HepG2 (cell line): ENCODE data around the gene SEMA4A. TPM values are rescaled to one million over a fixed set of nuclear protein-coding genes. Genes with fewer than 3 reads are reported as not detected.
A peak's percentile ranks its signal among the peaks of the same experiment; 100 is the strongest.

Experiments
- ATAC-seq: fragments of 200-7000 bp; cut with Tn5 transposase; 3 replicates; pipeline ENCODE4 v1.9.1; 2020; ENCODE audit warnings: mild to moderate bottlenecking, moderate library complexity
- BruUV-seq: library from RNA; stranded (reverse); fragments of 400-500 nt; replicated peaks from 2 replicates; lab custom pipeline; 2021; lab: Mats Ljungman, UMichigan
- CTCF ChIA-PET: fragments of 300-600 bp; formaldehyde crosslinking; extraction: SDS; loops from one replicate; lab custom pipeline; 2021; ENCODE audit warnings: low total read pairs, inconsistent platforms, low intra/inter-chr PET ratio; lab: Yijun Ruan, JAX
- POLR2A ChIA-PET: fragments of 350-600 bp; sonication (Branson Sonifier 250); formaldehyde crosslinking; loops from one replicate; lab custom pipeline; 2020; ENCODE audit warnings: antibody characterized with exemption, inconsistent platforms; lab: Yijun Ruan, JAX
- DNase-seq: peaks from one replicate; pipeline ENCODE4 v3.0.0-alpha.2; 2015; ENCODE audit warnings: low spot score
- FAIRE-seq: peaks from 3 replicates; lab custom pipeline; 2011; peaks lifted over from hg19 to GRCh38; lab: Jason Lieb, UNC
- H2AFZ ChIP-seq: one replicate; pipeline ENCODE4 v1.6.1; 2011; ENCODE audit warnings: low read length, inconsistent platforms
- H3K27ac ChIP-seq: fragments of 300-600 bp; 3 replicates; pipeline ENCODE4 v1.8.0; 2011; ENCODE audit warnings: mixed run types, mild to moderate bottlenecking, mixed read lengths, low read length, inconsistent platforms; ENCODE audit not compliant: insufficient read depth; ENCODE audit errors: extremely low read length
- H3K27me3 ChIP-seq, 2 experiments: fragments of 200-600 bp in 1 of 2; 2 replicates in 1 of 2; 3 replicates in 1 of 2; pipeline versions ENCODE4 v1.6.0 to v1.8.0; 2011; ENCODE audit warnings: low read length in 2 of 2, mild to moderate bottlenecking in 2 of 2, moderate library complexity in 2 of 2, inconsistent platforms in 1 of 2; ENCODE audit not compliant: insufficient read depth in 2 of 2, control insufficient read depth in 1 of 2
- H3K36me3 ChIP-seq, 2 experiments: fragments of 200-600 bp in 1 of 2; replicated peaks in 1 of 2; 2 replicates in 1 of 2; 3 replicates in 1 of 2; pipeline versions ENCODE4 v1.5.1 to v1.8.0; 2011; ENCODE audit warnings: low read length in 2 of 2, inconsistent platforms in 1 of 2; ENCODE audit not compliant: insufficient read depth in 2 of 2, control insufficient read depth in 1 of 2
- H3K4me1 ChIP-seq: 2 replicates; pipeline ENCODE4 v1.5.1; 2012; ENCODE audit warnings: low read length, inconsistent platforms; ENCODE audit not compliant: insufficient read depth
- H3K4me2 ChIP-seq: 2 replicates; pipeline ENCODE4 v1.6.0; 2011; ENCODE audit warnings: low read depth, low read length, inconsistent platforms
- H3K4me3 ChIP-seq, 3 experiments: fragments of 200-600 bp in 1 of 3; sonication (generic), shearing (Covaris generic) in 1 of 3; replicated peaks in 1 of 3; 2 replicates each; pipeline ENCODE4 v1.5.1; 2011 to 2016; ENCODE audit warnings: low read length in 3 of 3, inconsistent platforms in 2 of 3, low read depth in 2 of 3, mild to moderate bottlenecking in 2 of 3, control low read depth in 1 of 3, mixed read lengths in 1 of 3; ENCODE audit not compliant: insufficient read depth in 1 of 3
- H3K79me2 ChIP-seq: one replicate; pipeline ENCODE4 v1.6.1; 2011; ENCODE audit warnings: low read length, inconsistent platforms; ENCODE audit not compliant: insufficient read depth
- H3K9ac ChIP-seq: 2 replicates; pipeline ENCODE4 v1.6.0; 2011; ENCODE audit warnings: mild to moderate bottlenecking, low read depth, low read length, inconsistent platforms; ENCODE audit not compliant: insufficient read depth
- H3K9me3 ChIP-seq: 2 replicates; pipeline ENCODE4 v1.5.1; 2012; ENCODE audit warnings: mild to moderate bottlenecking, low read length
- H4K20me1 ChIP-seq: 2 replicates; pipeline ENCODE4 v1.6.0; 2011; ENCODE audit warnings: inconsistent platforms, mild to moderate bottlenecking, low read length, moderate library complexity; ENCODE audit not compliant: insufficient read depth
- CENPT ChIP-seq: sonication (generic); formaldehyde crosslinking; IDR thresholded peaks from 2 replicates; pipeline ENCODE4 v1.8.0; 2022; ENCODE audit warnings: low read depth, mild to moderate bottlenecking, moderate library complexity, missing genetic modification reagents
- CENPX ChIP-seq: sonication (generic); formaldehyde crosslinking; IDR thresholded peaks from 2 replicates; pipeline ENCODE4 v1.9.0; 2021; ENCODE audit warnings: mild to moderate bottlenecking, missing genetic modification reagents, moderate library complexity
- EP300 ChIP-seq, 3 experiments: sonication (generic) in 1 of 3; formaldehyde crosslinking in 1 of 3; IDR thresholded peaks; 2 replicates each; pipeline versions ENCODE4 v1.5.1 to v1.6.1; 2011 to 2020; ENCODE audit warnings: low read depth in 2 of 3, low read length in 2 of 3, borderline replicate concordance in 1 of 3, improper control_type of control experiment in 1 of 3, mild to moderate bottlenecking in 1 of 3, missing genetic modification reagents in 1 of 3, moderate library complexity in 1 of 3
- HIVEP1 ChIP-seq: sonication (generic); formaldehyde crosslinking; IDR thresholded peaks from 2 replicates; pipeline ENCODE4 v1.4.0; 2020; ENCODE audit warnings: mild to moderate bottlenecking, missing genetic modification reagents
- HOXA3 ChIP-seq: sonication (generic); formaldehyde crosslinking; IDR thresholded peaks from 2 replicates; pipeline ENCODE4 v1.5.0; 2020; ENCODE audit warnings: missing genetic modification reagents
- JDP2 ChIP-seq: sonication (generic); formaldehyde crosslinking; IDR thresholded peaks from 2 replicates; pipeline ENCODE4 v1.8.1; 2022; ENCODE audit warnings: missing genetic modification reagents, borderline replicate concordance
- JUN ChIP-seq: sonication (generic); formaldehyde crosslinking; IDR thresholded peaks from 2 replicates; pipeline ENCODE4 v1.4.0; 2020; ENCODE audit warnings: mild to moderate bottlenecking, missing genetic modification reagents
- PRPF4 ChIP-seq: fragments of 200-400 bp; formaldehyde crosslinking; IDR thresholded peaks from 2 replicates; pipeline ENCODE4 v1.6.1; 2016; ENCODE audit warnings: low read length, low read depth; ENCODE audit not compliant: poor library complexity, severe bottlenecking
- SAFB2 ChIP-seq: sonication (generic); formaldehyde crosslinking; IDR thresholded peaks from 2 replicates; pipeline ENCODE4 v1.5.1; 2020; ENCODE audit warnings: missing genetic modification reagents, low read depth, mild to moderate bottlenecking, borderline replicate concordance
- SALL2 ChIP-seq: sonication (generic); formaldehyde crosslinking; IDR thresholded peaks from 2 replicates; pipeline ENCODE4 v1.8.1; 2023; ENCODE audit warnings: mild to moderate bottlenecking, missing genetic modification reagents, inconsistent platforms
- SMARCC2 ChIP-seq: fragments of 450-650 bp; IDR thresholded peaks from 2 replicates; pipeline ENCODE4 v1.6.1; 2017; ENCODE audit warnings: antibody characterized with exemption, mild to moderate bottlenecking
- TBX2 ChIP-seq: sonication (generic); formaldehyde crosslinking; IDR thresholded peaks from 2 replicates; pipeline ENCODE4 v1.5.0; 2020; ENCODE audit warnings: missing genetic modification reagents, mild to moderate bottlenecking, borderline replicate concordance
- ZNF232 ChIP-seq: sonication (generic); formaldehyde crosslinking; IDR thresholded peaks from 2 replicates; pipeline ENCODE4 v1.4.0; 2020; ENCODE audit warnings: missing genetic modification reagents, borderline replicate concordance
- ZNF816 ChIP-seq: sonication (generic); formaldehyde crosslinking; IDR thresholded peaks from 2 replicates; pipeline ENCODE4 v1.8.0; 2022; ENCODE audit warnings: missing genetic modification reagents, mild to moderate bottlenecking, borderline replicate concordance
- ZSCAN25 ChIP-seq: sonication (generic); formaldehyde crosslinking; IDR thresholded peaks from 2 replicates; pipeline ENCODE4 v1.8.0; 2022; ENCODE audit warnings: mild to moderate bottlenecking, missing genetic modification reagents
- WGBS: methylation state at CpG from one replicate; pipeline ENCODE4 v1.1.6; 2017; ENCODE audit warnings: low lambda C conversion rate; 5-methylcytosine and 5-hydroxymethylcytosine counted together
- in situ Hi-C: cut with HindIII; loops from 2 replicates; pipeline ENCODE4 v1.10.0; 2017; ENCODE audit warnings: low pct_unique_long_range_greater_than_20kb; ENCODE audit not compliant: extremely low pct_ligation_motif_present
- intact Hi-C: fragments of 100-400 bp; cut with micrococcal nuclease; formaldehyde crosslinking; loops from one replicate; pipeline ENCODE4 v1.10.0; 2022; ENCODE audit not compliant: unreplicated experiment
- polyA plus RNA-seq, 8 experiments: library from polyadenylated mRNA; depleted of rRNA in 3 of 8; stranded (reverse) in 7 of 8; unstranded in 1 of 8; fragments of >200 nt; fragmentation: Illumina TruSeq in 4 of 8; extraction: Trizol in 4 of 8; gene quantifications; 2 replicates each; pipeline versions ENCODE4 v1.2.1 to v1.2.3, GENCODE V29; 2011 to 2016; ENCODE audit warnings: low read depth in 4 of 8, missing spikeins in 1 of 8, mixed read lengths in 1 of 8; ENCODE audit not compliant: insufficient read depth in 1 of 8
- total RNA-seq, 5 experiments: library from RNA; depleted of rRNA; stranded (reverse); fragments of >200 nt; fragmentation: Illumina TruSeq; extraction: Trizol; gene quantifications; 2 replicates each; pipeline ENCODE4 v1.2.3, GENCODE V29; 2016; ENCODE audit warnings: low read depth in 1 of 5
- TF ChIP-seq, protein P1 (sequence below): sonication (generic); formaldehyde crosslinking; IDR thresholded peaks from 2 replicates; pipeline ENCODE4 v1.4.0; 2020; ENCODE audit warnings: mild to moderate bottlenecking, low read depth, missing genetic modification reagents
- TF ChIP-seq, protein P2 (sequence below): sonication (generic); formaldehyde crosslinking; conservative IDR thresholded peaks from 2 replicates; pipeline ENCODE4 v1.8.0; 2022; ENCODE audit warnings: low read depth, missing genetic modification reagents
- TF ChIP-seq, protein P3 (sequence below): sonication (generic); formaldehyde crosslinking; IDR thresholded peaks from 2 replicates; pipeline ENCODE4 v1.4.0; 2020; ENCODE audit warnings: missing genetic modification reagents, low read depth, mild to moderate bottlenecking, borderline replicate concordance

The SEMA4A gene
- total and polyA plus RNA-seq, 2 of the 13 experiments (the other 11 are each of a cell fraction or from before 2014, with no cell fraction given), result 0.09 to 0.20 TPM

GRCh38 chr1:156114101-156114918 lies 39.1 kb upstream of the SEMA4A start, which contains the start of gene LMNA:
Gene LMNA (plus strand): TSS chr1:156114711. CDS start chr1:156114919, 208 bp downstream.
- BruUV-seq, result no TSS peak
- CTCF ChIA-PET, result no interaction called here
- Histone ChIP-seq H3K27me3 (no peaks in the 10 kb centered on the region; a peak in 1 of 5 replicates), H3K27ac (peak within 1 kb of the TSS; percentile 81), H3K4me2 (peak within 1 kb of the TSS; percentile 80), H3K4me3 (peak within 1 kb of the TSS; percentile 78 to 92 (median 83)), H3K36me3 (no peaks in the 10 kb centered on the region), H4K20me1 (peaks cover 6% of the 10 kb centered on the region; the same call in 1 of the 2 replicates), H3K4me1 (peaks cover 68% of the 10 kb centered on the region), H3K9ac (peak within 1 kb of the TSS; percentile 94), H3K79me2 (peaks cover 43% of the 10 kb centered on the region), H2AFZ (no peak within 1 kb of the TSS), H3K9me3 (no peaks in the 10 kb centered on the region)
- DNase-seq (peak; percentile 75), ATAC-seq (peak; percentile 81), FAIRE-seq (no peak)
- in situ Hi-C loops (no loop called here), intact Hi-C loops (loop anchor here (2.0 kb wide), 1 partner anchor 16 kb away; no protein-coding TSS in a partner anchor)
- WGBS, result 5% methylated on average over 5 of the region's 37 CpGs
- POLR2A ChIA-PET, result interaction anchor here (0.9 to 6.1 kb wide), 8 partner anchors 9 to 343 kb away, joined by 3 to 90 read pairs (median 8); no protein-coding TSS in a partner anchor
- TF ChIP-seq ZNF816 (CRISPR knock-in tag) (no peak), ZSCAN25 (CRISPR knock-in tag) (no peak), PRPF4 (no peak), SALL2 (CRISPR knock-in tag) (0 out of 2 replicates have a peak, but pooled peaks have one; percentile 14), EP300 (IDR thresholded peaks at IDR 0.05; ENCODE audit: low read depth in 2 of 2, low read length in 2 of 2) (no peak), EP300 (CRISPR knock-in tag; IDR thresholded peaks at IDR 0.05; ENCODE audit: borderline replicate concordance) (no peak), JDP2 (CRISPR knock-in tag) (no peak), JUN (CRISPR knock-in tag) (peak; percentile 68; the same call in 1 of the 2 replicates), ZNF232 (CRISPR knock-in tag) (0 out of 2 replicates have a peak, but pooled peaks have one; percentile 54), TBX2 (CRISPR knock-in tag) (peak; percentile 49), SAFB2 (CRISPR knock-in tag) (peak; percentile 18; the same call in 1 of the 2 replicates), CENPX (CRISPR knock-in tag) (no peak), HIVEP1 (CRISPR knock-in tag) (no peak; the same call in 1 of the 2 replicates), CENPT (no peak), HOXA3 (CRISPR knock-in tag) (peak; percentile 43; the same call in 1 of the 2 replicates), SMARCC2 (no peak)
- TF ChIP-seq, protein P1, sequence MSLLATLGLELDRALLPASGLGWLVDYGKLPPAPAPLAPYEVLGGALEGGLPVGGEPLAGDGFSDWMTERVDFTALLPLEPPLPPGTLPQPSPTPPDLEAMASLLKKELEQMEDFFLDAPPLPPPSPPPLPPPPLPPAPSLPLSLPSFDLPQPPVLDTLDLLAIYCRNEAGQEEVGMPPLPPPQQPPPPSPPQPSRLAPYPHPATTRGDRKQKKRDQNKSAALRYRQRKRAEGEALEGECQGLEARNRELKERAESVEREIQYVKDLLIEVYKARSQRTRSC (CRISPR knock-in tag), result no peak
- TF ChIP-seq, protein P2, sequence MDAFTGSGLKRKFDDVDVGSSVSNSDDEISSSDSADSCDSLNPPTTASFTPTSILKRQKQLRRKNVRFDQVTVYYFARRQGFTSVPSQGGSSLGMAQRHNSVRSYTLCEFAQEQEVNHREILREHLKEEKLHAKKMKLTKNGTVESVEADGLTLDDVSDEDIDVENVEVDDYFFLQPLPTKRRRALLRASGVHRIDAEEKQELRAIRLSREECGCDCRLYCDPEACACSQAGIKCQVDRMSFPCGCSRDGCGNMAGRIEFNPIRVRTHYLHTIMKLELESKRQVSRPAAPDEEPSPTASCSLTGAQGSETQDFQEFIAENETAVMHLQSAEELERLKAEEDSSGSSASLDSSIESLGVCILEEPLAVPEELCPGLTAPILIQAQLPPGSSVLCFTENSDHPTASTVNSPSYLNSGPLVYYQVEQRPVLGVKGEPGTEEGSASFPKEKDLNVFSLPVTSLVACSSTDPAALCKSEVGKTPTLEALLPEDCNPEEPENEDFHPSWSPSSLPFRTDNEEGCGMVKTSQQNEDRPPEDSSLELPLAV (CRISPR knock-in tag), result no peak
- TF ChIP-seq, protein P3, sequence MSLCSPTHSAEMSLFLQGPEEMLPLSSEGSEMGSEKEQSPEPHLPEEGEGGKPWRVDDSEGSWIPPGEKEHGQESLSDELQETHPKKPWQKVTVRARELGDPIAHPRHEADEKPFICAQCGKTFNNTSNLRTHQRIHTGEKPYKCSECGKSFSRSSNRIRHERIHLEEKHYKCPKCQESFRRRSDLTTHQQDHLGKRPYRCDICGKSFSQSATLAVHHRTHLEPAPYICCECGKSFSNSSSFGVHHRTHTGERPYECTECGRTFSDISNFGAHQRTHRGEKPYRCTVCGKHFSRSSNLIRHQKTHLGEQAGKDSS (CRISPR knock-in tag), result 0 out of 2 replicates have a peak, but pooled peaks have one; percentile 43
